WTC11 (cell line): ENCODE measurements around the gene RBL1. TPM values are rescaled to one million over a fixed set of nuclear protein-coding genes. Genes with fewer than 3 reads are reported as not detected.

Experiments
- ATAC-seq: fragments of 200-7000 bp; cut with Tn5 transposase; 2 replicates; pipeline ENCODE4 v1.10.0; 2021; ENCODE audit warnings: mild to moderate bottlenecking, moderate library complexity
- CTCF ChIA-PET: fragments of 300-600 bp; sonication (Branson Sonifier 250); formaldehyde crosslinking; loops from one replicate; lab custom pipeline; 2021; ENCODE audit warnings: antibody characterized with exemption; lab: Charles Lee
- POLR2A ChIA-PET: fragments of 350-600 bp; sonication (Branson Sonifier 250); formaldehyde crosslinking; loops from one replicate; lab custom pipeline; 2021; ENCODE audit warnings: antibody characterized with exemption; lab: Charles Lee
- DNase-seq: peaks from one replicate; pipeline ENCODE4 v3.0.0; 2021; ENCODE audit warnings: low spot score
- H3K27ac Mint-ChIP-seq: 2 replicates; pipeline ENCODE4 v1.8.0; 2021; ENCODE audit warnings: mixed read lengths
- H3K27me3 Mint-ChIP-seq: 2 replicates; pipeline ENCODE4 v1.8.0; 2021; ENCODE audit warnings: low read depth, mild to moderate bottlenecking, moderate library complexity, mixed read lengths
- H3K36me3 Mint-ChIP-seq: 2 replicates; pipeline ENCODE4 v1.8.0; 2021; ENCODE audit warnings: mixed read lengths
- H3K4me1 Mint-ChIP-seq: 2 replicates; pipeline ENCODE4 v1.8.0; 2022; ENCODE audit warnings: mixed read lengths
- H3K4me3 Mint-ChIP-seq: 2 replicates; pipeline ENCODE4 v1.8.0; 2021; ENCODE audit warnings: mild to moderate bottlenecking, moderate library complexity, mixed read lengths
- H3K9me3 Mint-ChIP-seq: 2 replicates; pipeline ENCODE4 v1.8.0; 2021; ENCODE audit warnings: mixed read lengths
- ARID4B ChIP-seq: sonication (generic); formaldehyde crosslinking; IDR thresholded peaks from 2 replicates; pipeline ENCODE4 v1.8.0; 2023; ENCODE audit warnings: missing genetic modification reagents, mild to moderate bottlenecking, borderline replicate concordance
- ATF6 ChIP-seq: sonication (generic); formaldehyde crosslinking; IDR thresholded peaks from 2 replicates; pipeline ENCODE4 v1.8.1; 2023; ENCODE audit warnings: mild to moderate bottlenecking, missing genetic modification reagents
- ERG ChIP-seq: fragments of 250-450 bp; sonication (Bioruptor Pico); IDR thresholded peaks from 2 replicates; pipeline ENCODE4 v1.8.0; 2021; ENCODE audit warnings: mild to moderate bottlenecking
- FOXK1 ChIP-seq: sonication (generic); formaldehyde crosslinking; IDR thresholded peaks from 2 replicates; pipeline ENCODE4 v1.8.0; 2022; ENCODE audit warnings: mild to moderate bottlenecking, moderate library complexity, missing genetic modification reagents
- MAX ChIP-seq: sonication (generic); formaldehyde crosslinking; IDR thresholded peaks from 2 replicates; pipeline ENCODE4 v1.8.0; 2022; ENCODE audit warnings: mild to moderate bottlenecking, missing genetic modification reagents
- MYBL2 ChIP-seq: sonication (generic); formaldehyde crosslinking; IDR thresholded peaks from 2 replicates; pipeline ENCODE4 v1.8.1; 2023; ENCODE audit warnings: mild to moderate bottlenecking, moderate library complexity, missing genetic modification reagents
- SMAD4 ChIP-seq: sonication (generic); formaldehyde crosslinking; IDR thresholded peaks from 2 replicates; pipeline ENCODE4 v1.8.0; 2022; ENCODE audit warnings: mild to moderate bottlenecking, missing genetic modification reagents
- ZBTB43 ChIP-seq: sonication (generic); formaldehyde crosslinking; IDR thresholded peaks from 2 replicates; pipeline ENCODE4 v1.8.1; 2023; ENCODE audit warnings: mild to moderate bottlenecking, missing genetic modification reagents
- ZNF396 ChIP-seq: fragments of 250-450 bp; sonication (Bioruptor Pico); IDR thresholded peaks from 2 replicates; pipeline ENCODE4 v1.8.0; 2021; ENCODE audit warnings: mild to moderate bottlenecking, moderate library complexity, borderline replicate concordance
- total RNA-seq: library from RNA; stranded (reverse); gene quantifications from 3 replicates; pipeline ENCODE4 v1.2.3, GENCODE V29; 2021
- TF ChIP-seq, protein P1 (sequence below): fragments of 250-450 bp; sonication (Bioruptor Pico); IDR thresholded peaks from 2 replicates; pipeline ENCODE4 v1.9.0; 2021; ENCODE audit warnings: mild to moderate bottlenecking, borderline replicate concordance
- TF ChIP-seq, protein P2 (sequence below): sonication (generic); formaldehyde crosslinking; IDR thresholded peaks from 2 replicates; pipeline ENCODE4 v1.8.0; 2022; ENCODE audit warnings: mild to moderate bottlenecking, missing genetic modification reagents
- TF ChIP-seq, protein P3 (sequence below): fragments of 250-450 bp; sonication (Bioruptor Pico); IDR thresholded peaks from 2 replicates; pipeline ENCODE4 v1.9.0; 2021; ENCODE audit warnings: mild to moderate bottlenecking
- TF ChIP-seq, protein P4 (sequence below): sonication (generic); formaldehyde crosslinking; IDR thresholded peaks from 2 replicates; pipeline ENCODE4 v1.8.0; 2023; ENCODE audit warnings: missing genetic modification reagents

Gene RBL1
- total RNA-seq, 1 experiment from 2014 or later = 11.1 TPM

DNA sequence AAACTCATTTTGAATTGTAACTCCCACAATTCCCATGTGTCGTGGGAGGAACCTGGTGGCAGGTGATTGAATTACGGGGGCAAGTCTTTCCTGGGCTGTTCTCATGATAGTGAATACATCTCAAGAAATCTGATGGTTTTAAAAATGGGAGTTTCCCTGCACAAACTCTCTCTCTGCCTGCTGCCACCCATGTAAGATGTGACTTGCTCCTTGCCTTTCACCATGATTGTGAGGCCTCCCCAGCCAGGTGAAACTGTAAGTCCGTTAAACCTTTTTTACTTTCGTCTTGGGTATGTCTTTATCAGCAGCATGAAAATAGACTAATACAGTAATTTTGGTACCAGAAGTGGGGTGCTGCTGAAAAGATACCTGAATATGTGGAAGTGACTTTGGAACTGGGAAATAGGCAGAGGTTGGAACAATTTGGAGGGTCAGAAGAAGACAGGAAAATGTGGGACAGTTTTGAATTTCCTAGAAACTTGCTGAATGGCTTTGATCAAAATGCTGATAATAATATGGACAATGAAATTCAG, 102.9 kb downstream of the RBL1 start:
- Mint-ChIP-seq H3K4me1 (peaks cover 10% of the 10 kb centered on the region), H3K4me3 (no peak overlapping the region), H3K36me3 (peaks cover 54% of the 10 kb centered on the region), H3K27me3 (no peaks in the 10 kb centered on the region), H3K27ac (no peak overlapping the region), H3K9me3 (peaks cover 36% of the 10 kb centered on the region)
- no peak for DNase-seq
- TF ChIP-seq MYBL2 (CRISPR knock-in tag) = no peak
- TF ChIP-seq, protein P1, sequence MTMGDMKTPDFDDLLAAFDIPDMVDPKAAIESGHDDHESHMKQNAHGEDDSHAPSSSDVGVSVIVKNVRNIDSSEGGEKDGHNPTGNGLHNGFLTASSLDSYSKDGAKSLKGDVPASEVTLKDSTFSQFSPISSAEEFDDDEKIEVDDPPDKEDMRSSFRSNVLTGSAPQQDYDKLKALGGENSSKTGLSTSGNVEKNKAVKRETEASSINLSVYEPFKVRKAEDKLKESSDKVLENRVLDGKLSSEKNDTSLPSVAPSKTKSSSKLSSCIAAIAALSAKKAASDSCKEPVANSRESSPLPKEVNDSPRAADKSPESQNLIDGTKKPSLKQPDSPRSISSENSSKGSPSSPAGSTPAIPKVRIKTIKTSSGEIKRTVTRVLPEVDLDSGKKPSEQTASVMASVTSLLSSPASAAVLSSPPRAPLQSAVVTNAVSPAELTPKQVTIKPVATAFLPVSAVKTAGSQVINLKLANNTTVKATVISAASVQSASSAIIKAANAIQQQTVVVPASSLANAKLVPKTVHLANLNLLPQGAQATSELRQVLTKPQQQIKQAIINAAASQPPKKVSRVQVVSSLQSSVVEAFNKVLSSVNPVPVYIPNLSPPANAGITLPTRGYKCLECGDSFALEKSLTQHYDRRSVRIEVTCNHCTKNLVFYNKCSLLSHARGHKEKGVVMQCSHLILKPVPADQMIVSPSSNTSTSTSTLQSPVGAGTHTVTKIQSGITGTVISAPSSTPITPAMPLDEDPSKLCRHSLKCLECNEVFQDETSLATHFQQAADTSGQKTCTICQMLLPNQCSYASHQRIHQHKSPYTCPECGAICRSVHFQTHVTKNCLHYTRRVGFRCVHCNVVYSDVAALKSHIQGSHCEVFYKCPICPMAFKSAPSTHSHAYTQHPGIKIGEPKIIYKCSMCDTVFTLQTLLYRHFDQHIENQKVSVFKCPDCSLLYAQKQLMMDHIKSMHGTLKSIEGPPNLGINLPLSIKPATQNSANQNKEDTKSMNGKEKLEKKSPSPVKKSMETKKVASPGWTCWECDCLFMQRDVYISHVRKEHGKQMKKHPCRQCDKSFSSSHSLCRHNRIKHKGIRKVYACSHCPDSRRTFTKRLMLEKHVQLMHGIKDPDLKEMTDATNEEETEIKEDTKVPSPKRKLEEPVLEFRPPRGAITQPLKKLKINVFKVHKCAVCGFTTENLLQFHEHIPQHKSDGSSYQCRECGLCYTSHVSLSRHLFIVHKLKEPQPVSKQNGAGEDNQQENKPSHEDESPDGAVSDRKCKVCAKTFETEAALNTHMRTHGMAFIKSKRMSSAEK = no peak
- no peak for TF ChIP-seq ARID4B (CRISPR knock-in tag)
- TF ChIP-seq SMAD4 (CRISPR knock-in tag) = no peak
- TF ChIP-seq, protein P2, sequence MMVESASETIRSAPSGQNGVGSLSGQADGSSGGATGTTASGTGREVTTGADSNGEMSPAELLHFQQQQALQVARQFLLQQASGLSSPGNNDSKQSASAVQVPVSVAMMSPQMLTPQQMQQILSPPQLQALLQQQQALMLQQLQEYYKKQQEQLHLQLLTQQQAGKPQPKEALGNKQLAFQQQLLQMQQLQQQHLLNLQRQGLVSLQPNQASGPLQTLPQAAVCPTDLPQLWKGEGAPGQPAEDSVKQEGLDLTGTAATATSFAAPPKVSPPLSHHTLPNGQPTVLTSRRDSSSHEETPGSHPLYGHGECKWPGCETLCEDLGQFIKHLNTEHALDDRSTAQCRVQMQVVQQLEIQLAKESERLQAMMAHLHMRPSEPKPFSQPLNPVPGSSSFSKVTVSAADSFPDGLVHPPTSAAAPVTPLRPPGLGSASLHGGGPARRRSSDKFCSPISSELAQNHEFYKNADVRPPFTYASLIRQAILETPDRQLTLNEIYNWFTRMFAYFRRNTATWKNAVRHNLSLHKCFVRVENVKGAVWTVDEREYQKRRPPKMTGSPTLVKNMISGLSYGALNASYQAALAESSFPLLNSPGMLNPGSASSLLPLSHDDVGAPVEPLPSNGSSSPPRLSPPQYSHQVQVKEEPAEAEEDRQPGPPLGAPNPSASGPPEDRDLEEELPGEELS = no peak
- TF ChIP-seq ATF6 = no peak
- TF ChIP-seq ZBTB43 = no peak
- TF ChIP-seq, protein P3, sequence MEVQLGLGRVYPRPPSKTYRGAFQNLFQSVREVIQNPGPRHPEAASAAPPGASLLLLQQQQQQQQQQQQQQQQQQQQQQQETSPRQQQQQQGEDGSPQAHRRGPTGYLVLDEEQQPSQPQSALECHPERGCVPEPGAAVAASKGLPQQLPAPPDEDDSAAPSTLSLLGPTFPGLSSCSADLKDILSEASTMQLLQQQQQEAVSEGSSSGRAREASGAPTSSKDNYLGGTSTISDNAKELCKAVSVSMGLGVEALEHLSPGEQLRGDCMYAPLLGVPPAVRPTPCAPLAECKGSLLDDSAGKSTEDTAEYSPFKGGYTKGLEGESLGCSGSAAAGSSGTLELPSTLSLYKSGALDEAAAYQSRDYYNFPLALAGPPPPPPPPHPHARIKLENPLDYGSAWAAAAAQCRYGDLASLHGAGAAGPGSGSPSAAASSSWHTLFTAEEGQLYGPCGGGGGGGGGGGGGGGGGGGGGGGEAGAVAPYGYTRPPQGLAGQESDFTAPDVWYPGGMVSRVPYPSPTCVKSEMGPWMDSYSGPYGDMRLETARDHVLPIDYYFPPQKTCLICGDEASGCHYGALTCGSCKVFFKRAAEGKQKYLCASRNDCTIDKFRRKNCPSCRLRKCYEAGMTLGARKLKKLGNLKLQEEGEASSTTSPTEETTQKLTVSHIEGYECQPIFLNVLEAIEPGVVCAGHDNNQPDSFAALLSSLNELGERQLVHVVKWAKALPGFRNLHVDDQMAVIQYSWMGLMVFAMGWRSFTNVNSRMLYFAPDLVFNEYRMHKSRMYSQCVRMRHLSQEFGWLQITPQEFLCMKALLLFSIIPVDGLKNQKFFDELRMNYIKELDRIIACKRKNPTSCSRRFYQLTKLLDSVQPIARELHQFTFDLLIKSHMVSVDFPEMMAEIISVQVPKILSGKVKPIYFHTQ = no peak
- TF ChIP-seq, protein P4, sequence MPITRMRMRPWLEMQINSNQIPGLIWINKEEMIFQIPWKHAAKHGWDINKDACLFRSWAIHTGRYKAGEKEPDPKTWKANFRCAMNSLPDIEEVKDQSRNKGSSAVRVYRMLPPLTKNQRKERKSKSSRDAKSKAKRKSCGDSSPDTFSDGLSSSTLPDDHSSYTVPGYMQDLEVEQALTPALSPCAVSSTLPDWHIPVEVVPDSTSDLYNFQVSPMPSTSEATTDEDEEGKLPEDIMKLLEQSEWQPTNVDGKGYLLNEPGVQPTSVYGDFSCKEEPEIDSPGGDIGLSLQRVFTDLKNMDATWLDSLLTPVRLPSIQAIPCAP (CRISPR knock-in tag) = no peak
- no peak for TF ChIP-seq FOXK1 (CRISPR knock-in tag)
- no peak for TF ChIP-seq ERG (CRISPR knock-in tag)
- no peak for TF ChIP-seq ZNF396 (CRISPR knock-in tag)
- no peak for TF ChIP-seq MAX (CRISPR knock-in tag)
- CTCF ChIA-PET = no interaction called here
- no peak for ATAC-seq
- POLR2A ChIA-PET = no interaction called here
